Measurements from ENCODE around the gene ROR1.

ROR1 gene

DNA sequence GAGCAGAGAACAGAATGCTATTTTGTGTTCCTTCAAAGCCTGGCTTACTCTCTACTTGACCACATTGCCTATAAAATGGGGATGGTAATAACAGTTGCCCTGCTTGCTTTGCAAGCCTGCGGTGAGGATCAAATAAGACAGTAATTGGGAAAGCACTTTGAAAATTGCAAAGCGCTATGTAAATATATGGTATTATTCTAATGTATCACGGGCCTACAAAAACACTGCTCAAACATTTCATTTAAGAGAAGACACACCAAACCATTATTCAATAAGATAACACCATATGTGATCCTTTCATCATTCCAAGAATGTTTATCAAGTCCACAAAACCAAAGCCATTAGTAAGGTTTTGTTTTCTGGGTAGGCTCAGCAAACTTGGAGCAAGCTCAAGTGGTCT is 208.4 kb downstream of the ROR1 start:
- DNase-seq: no peak

DNA sequence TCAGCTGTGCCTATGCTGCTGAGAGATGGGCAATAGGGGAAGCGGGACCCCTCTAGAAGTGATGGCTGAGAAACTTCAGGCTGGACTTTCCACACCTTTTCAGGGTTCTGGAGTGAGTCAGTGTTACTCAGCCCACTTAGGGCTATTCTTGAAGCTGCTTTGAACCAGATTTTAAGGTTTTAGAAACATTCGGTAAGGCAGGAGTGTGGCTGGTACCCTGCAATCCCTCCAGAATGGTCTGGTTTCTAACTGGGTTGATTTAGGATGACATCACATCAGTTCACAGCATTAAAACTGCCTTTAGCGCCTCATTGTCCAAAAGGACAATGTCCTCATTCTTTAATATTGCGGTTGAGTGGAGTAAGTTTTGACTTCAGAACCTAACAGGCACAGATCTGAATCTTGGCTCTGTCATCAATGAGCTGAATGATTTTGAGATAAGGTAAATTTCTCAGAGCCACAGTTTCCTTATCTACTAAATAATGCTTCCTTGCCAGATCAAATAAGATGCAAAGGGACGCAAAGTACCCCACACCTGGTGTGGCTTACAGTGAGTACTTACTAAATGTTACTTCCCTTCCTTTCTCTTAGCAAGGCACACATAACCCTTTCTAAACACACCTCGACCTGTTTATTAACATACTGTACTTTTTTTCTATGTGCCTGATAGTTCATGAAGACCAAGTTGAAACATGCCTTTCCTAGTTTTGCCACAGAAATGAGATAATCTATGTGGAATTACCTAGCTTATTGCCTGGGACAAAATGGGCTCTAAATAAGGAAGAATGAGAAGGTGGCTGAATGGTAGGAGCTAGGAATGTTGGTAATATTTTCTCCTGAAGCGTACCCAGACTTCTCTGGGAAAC is 209.8 kb downstream of the ROR1 start:
- no peak for DNase-seq

DNA sequence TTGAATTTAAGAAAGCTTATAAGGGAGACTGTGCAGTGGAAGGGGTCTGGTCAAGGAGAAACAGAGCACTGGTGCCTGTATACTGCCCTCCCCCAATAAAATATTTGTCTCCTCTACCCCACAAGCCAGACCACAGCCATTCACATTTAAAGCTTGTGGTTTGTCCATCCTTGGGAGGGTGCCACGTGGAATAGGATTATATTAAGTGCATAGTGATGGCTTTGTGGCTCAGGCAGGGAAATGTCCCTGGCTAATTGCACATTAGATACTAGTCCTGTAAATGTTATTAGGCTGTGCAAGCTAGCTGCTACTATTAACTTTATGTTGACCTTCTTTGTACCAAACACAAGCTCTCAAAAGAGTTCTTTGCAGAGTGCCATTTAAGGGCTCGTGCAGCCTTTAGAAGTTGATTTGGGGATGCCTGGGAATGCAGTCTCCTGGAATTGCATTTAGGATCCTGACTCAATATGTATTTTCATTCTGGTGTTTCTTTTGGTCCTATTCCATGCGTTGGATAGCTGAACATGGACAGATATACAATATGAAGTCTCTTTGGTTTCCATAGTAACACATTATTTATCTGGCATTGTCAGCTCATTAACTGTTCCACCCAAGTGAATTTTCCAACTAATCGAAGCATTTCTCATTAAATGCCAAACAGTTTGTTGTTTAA is 210.6 kb downstream of the ROR1 start:
- peak; percentile 55 for DNase-seq

DNA sequence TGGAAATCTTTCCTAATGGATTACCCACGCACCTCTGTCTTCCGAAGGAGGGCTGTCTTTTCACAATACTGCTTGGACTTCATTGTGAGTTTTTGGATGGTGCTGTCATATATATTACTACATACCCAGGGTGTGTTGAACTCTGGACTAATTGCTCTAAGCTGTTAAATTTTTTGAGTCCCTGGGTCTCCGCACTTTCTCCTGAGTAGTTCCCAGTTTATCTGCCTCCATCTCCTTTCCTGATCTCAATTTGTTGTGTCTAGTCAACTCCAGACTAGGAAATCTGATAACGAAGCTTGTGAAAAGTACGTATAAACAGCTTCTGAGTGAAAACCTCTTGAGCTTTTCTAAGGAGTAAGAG is 211.1 kb downstream of the ROR1 start:
- no peak for DNase-seq

DNA sequence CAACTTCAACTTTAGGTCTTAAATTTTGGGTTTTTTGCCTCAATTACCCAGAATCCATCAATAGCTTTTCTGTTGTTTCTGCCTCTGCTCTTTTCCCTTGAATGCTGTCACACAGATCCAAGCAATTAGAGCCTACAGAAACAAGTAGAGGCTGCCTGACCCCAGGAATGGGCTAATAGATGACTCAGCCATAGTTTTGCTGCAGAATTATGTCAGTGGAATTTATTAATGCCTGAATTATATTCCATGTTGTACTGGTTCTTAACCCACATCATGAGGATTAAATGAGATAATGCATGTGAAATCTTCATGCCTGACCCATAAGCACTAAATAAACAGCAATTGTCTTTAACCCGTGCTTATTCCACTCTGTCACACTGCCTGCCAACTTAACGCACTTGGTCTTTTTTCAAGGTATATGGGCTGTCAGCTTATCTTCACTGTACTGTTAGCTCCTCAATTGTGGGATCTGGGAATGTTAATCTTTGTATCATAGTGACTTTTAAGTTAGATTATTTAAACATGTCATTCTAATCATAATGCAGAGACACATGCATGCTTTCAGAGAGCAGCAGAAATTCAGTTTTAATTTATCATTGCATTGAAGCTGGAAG is 213.3 kb downstream of the ROR1 start:
- no peak for DNase-seq

DNA sequence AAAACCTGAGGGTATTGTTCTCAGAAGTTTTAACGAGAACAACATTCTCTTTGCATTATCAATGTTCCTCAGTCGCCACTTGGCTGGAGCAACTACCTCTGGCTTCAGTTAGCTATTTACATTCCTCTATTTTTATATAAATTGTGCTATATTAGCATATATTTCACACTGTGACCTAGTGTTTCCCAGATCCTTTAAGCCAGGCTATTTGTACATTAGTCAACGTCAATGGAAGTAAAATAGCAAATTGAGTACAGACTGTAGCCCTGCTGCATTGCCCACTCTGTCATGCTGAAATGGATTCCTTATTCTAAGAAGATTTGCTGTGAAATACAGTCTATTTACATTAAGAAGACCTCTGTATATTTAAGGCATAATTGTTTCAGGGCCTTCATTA is 213.8 kb downstream of the ROR1 start:
- DNase-seq: no peak

DNA sequence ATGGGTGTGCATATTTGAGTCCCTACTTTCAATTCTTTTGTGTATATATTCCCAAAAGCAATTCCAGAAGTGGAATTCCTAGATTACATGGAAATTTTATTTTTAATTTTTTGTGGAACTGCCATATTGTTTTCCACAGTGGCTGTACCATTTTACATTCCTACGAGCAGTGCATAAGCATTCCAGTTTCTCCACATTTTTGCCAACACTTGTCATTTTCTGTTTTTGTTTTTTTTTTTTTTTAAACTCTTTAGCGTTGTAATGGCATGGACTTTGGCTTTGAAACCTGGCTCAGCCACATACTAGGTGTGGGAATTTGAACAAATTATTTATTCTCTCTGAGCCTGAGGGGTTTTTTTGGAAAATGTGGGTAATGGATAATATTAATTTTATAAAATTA is 215.1 kb downstream of the ROR1 start:
- no peak for DNase-seq

DNA sequence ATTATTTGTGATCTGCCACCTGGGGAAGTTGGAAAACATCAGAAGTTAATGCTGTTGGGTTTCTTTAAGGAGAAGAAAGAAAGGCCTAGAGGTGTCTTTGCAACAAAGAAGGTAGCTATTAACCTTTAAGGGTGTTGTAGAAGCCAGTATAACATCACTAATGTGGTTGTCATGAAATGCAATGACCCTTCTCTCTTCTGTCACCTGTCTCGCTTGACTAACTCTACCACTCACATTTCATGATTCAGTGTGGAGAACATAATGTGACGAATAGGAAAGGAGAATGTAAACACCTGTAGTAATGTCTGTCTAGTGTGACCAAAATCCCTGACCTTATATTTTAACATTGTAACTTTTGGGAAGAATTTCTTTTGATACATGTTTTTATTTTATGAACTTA is 217.9 kb downstream of the ROR1 start:
- DNase-seq: no peak

DNA sequence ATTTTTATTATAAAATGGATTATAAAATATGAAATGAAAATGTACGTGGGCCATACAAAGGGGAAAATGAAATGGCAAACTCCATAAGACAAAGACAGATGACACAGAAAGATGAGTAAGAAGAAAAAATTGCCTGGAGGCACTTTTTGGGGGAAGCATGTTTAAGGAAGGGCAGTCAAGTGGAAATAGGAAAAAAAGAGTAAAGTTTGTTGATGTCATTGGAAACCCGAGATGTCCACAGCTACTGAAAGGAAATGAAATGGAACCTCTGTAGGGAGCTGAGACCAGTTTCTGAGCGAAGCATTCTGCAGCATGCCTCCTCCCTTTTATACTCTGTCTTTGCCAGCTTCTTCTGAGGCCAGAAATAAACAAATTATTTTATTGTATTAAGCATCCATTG is 226.2 kb downstream of the ROR1 start:
- DNase-seq: no peak

DNA sequence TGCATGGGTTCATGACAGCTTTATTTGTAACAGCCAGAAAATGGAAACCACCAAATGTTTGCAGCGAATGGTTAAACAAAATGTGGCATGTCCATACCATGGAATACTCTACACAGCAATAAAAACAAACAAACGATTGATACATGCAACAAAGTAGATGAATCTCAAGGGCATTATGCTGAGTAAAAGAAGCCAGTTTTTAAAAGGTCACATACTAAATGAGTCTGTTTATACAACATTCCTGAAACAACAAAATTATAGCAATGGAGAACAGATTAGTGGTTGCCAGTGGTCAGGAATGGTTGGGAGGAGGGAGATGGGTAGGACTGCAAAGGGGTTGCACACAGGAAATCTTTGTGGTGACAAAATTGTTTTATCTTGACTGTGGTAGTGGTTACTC is 227.2 kb downstream of the ROR1 start:
- no peak for DNase-seq

DNA sequence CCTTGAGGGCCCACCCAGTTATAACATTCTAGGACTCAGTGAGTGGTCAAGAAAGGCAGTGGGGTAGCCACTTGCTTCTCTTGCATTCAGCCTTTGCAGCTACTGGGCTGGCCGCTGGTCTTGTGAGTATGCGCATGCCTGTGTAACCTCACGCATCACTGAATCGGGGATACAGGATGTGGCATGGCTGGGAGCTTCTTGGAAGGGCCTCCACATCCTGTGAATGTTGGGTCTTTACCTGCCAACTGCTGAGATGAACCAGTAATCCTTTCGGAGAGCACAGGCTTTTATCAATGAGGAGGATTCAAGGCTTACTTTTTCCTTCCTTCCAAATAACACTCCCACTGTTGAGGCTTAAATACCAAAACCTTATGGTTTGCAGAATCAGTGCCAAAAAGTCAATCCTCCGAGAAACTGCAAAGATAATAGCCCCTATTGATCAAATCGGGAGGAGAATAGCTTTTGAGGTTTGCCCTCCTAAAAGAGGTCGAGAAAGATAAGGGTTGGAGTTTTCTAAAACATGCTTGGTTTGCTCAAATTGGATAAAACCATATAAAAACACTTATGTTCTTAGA is 230.7 kb downstream of the ROR1 start:
- no peak for DNase-seq

DNA sequence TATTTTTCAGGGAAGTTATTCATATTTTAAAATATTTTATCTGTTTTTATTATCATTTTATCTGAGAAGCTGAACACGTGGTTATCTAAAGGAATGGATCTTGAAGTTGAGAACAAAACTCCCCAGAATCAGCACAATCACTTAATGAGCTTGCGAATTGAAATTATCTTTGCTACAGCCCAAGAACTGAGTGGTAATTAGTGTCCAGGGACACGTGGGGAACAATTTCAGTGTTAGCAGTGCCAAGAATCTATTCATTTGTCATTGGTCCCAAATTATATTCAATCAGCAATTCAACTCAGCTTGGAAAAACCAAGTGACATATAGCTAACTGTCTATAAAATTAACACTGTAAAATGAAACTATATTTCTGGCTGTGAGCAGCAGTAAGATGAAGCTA is 232.0 kb downstream of the ROR1 start:
- DNase-seq: no peak

DNA sequence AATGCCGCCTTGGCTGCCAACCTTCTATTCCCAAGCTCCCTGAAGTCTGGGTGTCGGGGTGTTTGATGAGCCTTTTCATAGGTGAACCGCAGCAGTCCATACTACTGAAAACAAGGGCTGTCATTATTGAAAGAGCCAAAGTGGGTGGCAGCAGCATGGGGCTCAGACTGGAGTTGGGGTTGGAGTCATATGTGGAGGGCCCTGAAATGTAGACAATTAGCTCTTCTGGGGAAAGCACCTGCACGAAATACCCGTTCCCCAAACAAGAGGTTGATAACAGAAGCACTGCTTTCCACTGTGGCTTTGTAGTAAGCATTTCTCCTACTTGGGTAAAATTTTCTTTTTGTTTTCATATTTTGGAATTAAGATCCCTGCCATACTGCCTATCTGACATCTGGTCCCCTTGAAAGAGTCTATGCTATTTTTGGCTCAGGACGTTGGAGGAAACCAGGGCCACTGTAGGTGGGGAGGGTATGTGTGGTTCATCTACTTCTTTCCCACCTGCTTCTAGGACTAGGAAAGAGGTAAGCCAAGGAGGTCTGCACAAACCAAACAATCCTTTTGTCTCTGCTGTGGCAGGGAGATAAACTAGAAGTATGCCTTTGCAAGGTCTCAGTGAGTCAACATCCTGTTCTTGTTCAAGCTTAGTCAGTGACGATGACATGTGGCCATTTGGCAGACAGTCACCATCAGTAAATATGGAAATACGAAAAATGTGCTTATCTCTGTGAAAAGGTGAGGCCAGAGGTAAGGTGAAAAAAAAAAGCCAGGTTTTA is 232.6 kb downstream of the ROR1 start:
- DNase-seq: no peak

DNA sequence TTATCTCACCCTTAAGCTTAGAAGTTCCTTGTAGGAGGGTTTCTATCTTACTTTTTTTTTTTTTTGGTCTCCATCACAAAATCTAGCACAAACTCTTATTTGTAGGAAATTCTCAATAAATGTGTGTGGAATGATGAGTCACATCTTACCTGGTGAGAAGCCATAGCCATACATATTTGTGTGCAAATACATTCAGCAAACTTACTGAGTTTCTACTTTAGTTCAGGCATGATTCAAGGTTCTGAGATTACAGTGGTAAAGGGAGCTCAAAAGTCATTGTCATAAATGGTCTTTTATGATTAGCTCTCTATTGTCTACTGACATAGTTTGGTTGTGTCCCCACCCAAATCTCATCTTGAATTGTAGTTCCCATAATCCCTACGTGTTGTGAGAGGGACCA is 236.5 kb downstream of the ROR1 start:
- DNase-seq: no peak

DNA sequence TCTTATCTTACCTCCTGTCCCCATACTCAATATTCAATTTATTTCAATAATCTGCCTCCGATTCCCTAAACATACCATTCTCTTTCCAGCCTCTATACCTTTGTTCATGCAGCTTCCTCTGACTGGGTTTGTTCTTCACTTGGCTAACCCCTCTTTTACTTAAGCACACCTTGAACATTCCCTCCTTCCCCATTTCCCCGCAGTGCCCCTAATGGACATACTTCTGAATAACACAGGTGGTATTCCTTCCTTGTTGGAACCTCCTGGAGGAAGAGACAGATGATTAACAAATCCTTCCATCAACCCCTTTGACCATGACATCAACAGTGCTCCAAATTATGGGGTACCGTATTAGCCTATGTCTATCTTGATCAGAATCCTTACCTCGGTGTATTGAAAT is 239.6 kb downstream of the ROR1 start:
- no peak for DNase-seq

DNA sequence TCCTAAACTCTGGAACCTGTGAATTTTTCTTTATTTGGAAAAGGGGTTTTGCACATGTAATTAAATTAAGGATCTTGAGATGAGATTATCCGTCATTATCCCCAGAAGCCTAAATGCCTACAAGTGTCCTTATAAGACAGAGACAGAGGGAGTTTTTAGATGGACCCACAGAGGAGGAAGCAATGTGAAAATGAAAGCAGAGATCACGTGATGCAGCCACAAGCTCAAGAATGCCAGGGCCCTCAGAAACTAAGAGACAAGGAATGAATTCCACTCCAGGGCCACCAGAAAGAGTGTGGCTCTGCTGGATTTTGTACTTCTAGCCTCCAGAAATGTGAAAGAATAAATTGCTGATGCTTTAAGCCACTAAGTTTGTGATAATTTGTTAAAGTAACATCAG is 246.0 kb downstream of the ROR1 start:
- no peak for DNase-seq

DNA sequence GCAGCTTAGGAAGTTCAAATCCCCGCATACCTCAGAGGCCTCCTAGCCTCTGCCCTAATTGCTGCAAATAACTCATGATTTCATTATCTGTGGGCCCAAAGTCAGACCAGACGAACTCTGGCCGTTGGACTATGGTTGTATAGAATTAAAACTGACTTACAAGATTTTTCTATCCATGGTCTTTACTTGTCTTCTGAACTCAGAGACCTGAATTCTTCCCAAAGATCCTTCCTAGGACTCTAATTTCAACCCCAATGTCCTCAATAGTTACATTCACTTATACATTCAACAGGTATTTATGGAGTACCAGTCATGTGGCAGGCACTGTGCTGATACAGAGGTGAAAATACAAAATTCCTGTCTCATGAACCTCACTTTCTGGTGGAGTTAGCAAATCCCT is 247.2 kb downstream of the ROR1 start:
- no peak for DNase-seq

DNA sequence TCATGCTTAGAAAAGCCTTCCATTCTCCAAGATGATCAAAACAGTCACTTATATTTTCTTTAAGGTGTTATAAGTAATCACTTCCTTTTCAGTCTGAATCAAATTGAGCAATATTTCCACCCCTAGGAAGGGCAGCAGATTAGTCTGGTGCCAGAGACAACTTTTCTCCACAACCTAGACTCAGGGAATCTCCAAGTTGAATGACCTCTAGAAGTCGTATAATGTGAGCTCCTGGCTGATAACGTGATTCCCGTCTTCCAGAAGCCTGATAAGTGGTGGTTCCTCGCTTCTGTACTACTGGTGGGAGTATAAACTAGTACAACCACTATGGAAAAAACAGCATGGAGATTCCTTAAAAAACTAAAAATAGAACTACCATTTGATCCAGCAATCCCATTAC is 251.2 kb downstream of the ROR1 start:
- no peak for DNase-seq

DNA sequence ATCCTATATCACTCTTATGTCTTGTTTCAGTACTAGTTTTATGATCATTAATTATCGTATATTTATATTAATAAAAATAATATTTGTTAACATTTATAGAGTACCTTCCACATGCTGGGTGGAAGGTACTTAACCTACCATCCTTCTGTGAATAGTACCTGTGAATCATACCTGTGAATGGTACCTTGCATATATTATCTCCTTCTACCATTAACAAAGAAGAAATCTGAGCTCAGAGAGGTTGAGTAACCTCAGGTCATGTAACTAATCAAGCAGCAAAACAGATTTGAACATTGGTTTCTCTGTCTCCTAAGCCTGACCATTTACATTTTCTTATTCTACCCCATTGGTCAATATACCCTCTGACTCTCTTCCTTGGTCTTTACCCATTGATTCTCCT is 255.2 kb downstream of the ROR1 start:
- no peak for DNase-seq

DNA sequence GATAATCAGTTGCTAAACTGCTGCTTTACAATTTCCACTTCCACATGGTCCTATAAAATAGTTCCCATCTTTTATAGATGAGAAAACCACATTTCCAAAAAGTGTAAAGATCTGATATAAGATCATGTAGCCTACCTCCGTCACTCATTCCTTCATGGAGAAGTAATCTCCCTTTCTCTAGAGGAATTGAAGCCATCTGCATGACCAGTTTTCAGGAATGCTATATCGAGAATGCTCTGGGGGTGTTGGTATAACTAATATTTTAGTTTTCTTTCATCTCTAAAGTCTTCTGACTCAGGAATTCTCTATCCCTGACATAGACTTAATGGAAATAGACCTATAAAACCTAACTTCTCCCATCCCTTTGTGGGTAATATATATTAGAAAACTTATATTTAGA is 256.6 kb downstream of the ROR1 start:
- no peak for DNase-seq

DNA sequence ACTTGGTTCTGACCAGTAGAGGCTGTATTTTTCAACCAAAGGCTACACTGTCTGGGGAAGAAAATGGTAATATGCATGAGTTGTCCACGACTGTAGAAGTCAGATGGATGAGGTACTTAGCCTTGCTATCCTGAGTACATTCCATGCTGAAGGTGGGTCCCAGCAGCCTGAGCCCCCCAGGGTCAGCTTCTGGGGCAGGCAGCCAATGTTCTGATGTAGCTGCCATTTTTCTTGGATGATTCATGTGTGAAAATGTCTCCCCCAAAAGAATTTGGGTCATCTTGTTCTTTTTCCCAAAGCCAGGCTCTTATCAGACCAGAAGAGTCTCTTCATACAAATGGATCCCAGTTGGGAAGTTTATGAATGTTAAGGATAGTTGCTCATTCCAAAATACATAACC is 257.4 kb downstream of the ROR1 start:
- no peak for DNase-seq

DNA sequence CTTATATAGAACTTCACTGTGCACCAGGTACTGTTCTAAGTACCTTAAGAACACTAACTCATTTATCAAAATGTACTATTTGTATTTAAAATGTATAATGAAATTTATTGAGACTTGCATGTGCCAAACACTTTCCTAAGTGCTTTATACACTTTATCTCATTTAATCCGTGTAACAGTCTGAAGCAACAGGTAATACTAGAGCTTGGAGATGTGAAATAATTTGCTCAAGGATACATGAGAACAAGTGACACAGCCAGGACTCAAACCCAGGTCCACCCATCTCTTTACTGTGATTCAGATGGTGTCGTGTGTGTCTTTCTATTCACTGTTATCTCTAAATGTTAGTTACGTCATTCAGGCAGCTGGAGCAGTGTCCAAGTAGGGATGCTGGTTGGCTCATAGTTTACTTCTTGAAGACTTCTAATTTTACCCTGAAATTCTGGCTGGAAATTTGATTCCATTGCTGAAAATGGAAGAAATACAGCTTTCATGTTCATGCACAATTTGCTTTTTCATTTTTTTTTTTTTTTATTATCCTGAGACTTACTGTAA is 259.9 kb downstream of the ROR1 start:
- no peak for DNase-seq

DNA sequence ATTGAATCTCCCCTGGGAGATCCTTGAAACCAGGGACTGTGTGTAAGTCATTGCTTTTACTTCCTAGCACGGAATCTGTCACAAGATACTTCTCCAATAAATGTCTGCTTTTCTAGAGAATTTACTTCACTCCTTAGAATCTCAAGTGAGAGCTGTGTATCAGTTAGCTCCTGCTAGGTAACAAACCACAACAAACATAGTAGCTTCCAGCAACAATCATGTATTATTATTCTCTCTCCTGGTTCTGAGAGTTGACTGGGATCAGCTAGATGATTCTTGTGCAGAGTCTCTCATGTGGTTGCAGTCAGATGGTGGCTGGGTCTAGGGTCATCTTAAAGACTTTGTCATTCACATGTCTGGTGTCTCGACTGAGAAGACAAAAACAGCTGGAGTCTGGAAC is 262.7 kb downstream of the ROR1 start:
- DNase-seq: no peak

Measured in right forelimb (tissue), 1 donor.